Measurements from ENCODE around the gene ZNF622. TPM values are rescaled to one million over a fixed set of nuclear protein-coding genes. Genes with fewer than 3 reads are reported as not detected.

Gene ZNF622
- total RNA-seq, 1 experiment from 2014 or later, result 25.2 TPM

DNA sequence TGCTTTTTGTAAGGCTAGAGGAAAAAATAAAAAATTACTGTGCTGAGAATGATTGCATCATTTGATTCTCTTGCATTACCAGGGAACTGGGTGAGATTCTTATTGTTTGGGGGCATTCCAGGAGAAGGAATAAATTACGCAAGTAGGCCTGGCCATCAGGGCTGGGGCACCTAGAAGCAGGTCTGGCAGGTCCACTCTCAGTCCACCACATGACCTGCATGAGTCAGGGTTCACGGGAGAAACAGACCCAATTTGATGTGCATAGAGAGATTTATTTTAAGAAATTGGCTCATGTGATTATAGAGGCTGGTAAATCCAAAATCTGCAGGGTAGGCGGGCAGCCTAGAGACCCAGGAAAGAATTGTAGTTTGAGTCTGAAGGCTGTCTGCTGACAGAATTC lies 59.6 kb downstream of the ZNF622 start (continued):
- TF ChIP-seq, protein P1, sequence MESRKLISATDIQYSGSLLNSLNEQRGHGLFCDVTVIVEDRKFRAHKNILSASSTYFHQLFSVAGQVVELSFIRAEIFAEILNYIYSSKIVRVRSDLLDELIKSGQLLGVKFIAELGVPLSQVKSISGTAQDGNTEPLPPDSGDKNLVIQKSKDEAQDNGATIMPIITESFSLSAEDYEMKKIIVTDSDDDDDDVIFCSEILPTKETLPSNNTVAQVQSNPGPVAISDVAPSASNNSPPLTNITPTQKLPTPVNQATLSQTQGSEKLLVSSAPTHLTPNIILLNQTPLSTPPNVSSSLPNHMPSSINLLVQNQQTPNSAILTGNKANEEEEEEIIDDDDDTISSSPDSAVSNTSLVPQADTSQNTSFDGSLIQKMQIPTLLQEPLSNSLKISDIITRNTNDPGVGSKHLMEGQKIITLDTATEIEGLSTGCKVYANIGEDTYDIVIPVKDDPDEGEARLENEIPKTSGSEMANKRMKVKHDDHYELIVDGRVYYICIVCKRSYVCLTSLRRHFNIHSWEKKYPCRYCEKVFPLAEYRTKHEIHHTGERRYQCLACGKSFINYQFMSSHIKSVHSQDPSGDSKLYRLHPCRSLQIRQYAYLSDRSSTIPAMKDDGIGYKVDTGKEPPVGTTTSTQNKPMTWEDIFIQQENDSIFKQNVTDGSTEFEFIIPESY (IDR thresholded peaks at IDR 0.05; ENCODE audit: extremely low read depth, insufficient replicate concordance, low read length), result no peak
- TF ChIP-seq POLR2A (IDR thresholded peaks at IDR 0.05; ENCODE audit: borderline replicate concordance, extremely low read depth, insufficient read depth, insufficient read length) (no peak), EZH2phosphoT487 (IDR thresholded peaks at IDR 0.05; ENCODE audit: borderline replicate concordance) (no peak), CEBPB (IDR thresholded peaks at IDR 0.05; ENCODE audit: low read depth) (no peak), SP1 (IDR thresholded peaks at IDR 0.05; ENCODE audit: low read depth) (no peak), YY1 (IDR thresholded peaks at IDR 0.05; ENCODE audit: extremely low read depth, insufficient replicate concordance, low read depth, low read length) (no peak), SIN3A (IDR thresholded peaks at IDR 0.05; ENCODE audit: low read depth) (no peak), RAD21 (IDR thresholded peaks at IDR 0.05; ENCODE audit: low read depth) (no peak), ZNF274 (IDR thresholded peaks at IDR 0.05; ENCODE audit: low read depth, low read length) (no peak)
- TF ChIP-seq, protein P2, sequence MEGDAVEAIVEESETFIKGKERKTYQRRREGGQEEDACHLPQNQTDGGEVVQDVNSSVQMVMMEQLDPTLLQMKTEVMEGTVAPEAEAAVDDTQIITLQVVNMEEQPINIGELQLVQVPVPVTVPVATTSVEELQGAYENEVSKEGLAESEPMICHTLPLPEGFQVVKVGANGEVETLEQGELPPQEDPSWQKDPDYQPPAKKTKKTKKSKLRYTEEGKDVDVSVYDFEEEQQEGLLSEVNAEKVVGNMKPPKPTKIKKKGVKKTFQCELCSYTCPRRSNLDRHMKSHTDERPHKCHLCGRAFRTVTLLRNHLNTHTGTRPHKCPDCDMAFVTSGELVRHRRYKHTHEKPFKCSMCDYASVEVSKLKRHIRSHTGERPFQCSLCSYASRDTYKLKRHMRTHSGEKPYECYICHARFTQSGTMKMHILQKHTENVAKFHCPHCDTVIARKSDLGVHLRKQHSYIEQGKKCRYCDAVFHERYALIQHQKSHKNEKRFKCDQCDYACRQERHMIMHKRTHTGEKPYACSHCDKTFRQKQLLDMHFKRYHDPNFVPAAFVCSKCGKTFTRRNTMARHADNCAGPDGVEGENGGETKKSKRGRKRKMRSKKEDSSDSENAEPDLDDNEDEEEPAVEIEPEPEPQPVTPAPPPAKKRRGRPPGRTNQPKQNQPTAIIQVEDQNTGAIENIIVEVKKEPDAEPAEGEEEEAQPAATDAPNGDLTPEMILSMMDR (IDR thresholded peaks at IDR 0.05 in 2 of 3, conservative IDR thresholded peaks at IDR 0.05 in 1 of 3; ENCODE audit: borderline replicate concordance in 1 of 3, insufficient read depth in 1 of 3, low read depth in 2 of 3, low read length in 2 of 3), result no peak

Other genes starting within 250 kb of the ZNF622 start
- 6.0 TPM for gene RETREG1, start 151.2 kb upstream of the ZNF622 start, total RNA-seq (2021; ENCODE audit: unreplicated experiment)